ENCODE measurements around the gene KRTAP22-1.

Gene KRTAP22-1

GRCh38 chr21:30620080-30620479 is 19.2 kb downstream of the KRTAP22-1 start:
- Histone ChIP-seq H3K9me3 (replicated peaks in 1 of 11) (peaks cover 3 to 10% (median 3%) of the 10 kb centered on the region in 11 experiments; a peak in 14 of 22 replicates), H3K4me1 (peaks cover 0 to 13% (median 0%) of the 10 kb centered on the region in 10 experiments; a peak in 4 of 20 replicates), H4K20me1 (no peaks in the 10 kb centered on the region), H3K9ac (no peak overlapping the region), H3K27ac (no peak overlapping the region), H3K27me3 (no peaks in the 10 kb centered on the region), H3K4me2 (peak overlapping the region in 2 of 11 experiments; percentile 14 to 33; a peak in 1 of 22 replicates), H3K4me3 (no peak overlapping the region), H3K36me3 (no peaks in the 10 kb centered on the region)
- no peak for TF ChIP-seq Cebpa-rat (IDR thresholded peaks at IDR 0.05)

GRCh38 chr21:30620522-30620921 is 19.6 kb downstream of the KRTAP22-1 start, which contains the start of gene KRTAP20-4:
Gene KRTAP20-4 (plus strand): TSS chr21:30620627.
- Histone ChIP-seq H4K20me1 (no peaks in the 10 kb centered on the region), H3K36me3 (no peaks in the 10 kb centered on the region), H3K9ac (no peak within 1 kb of the TSS), H3K4me1 (peaks cover 0 to 13% (median 0%) of the 10 kb centered on the region in 10 experiments; a peak in 4 of 20 replicates), H3K9me3 (replicated peaks in 1 of 11) (peaks cover 7 to 14% (median 8%) of the 10 kb centered on the region in 11 experiments; a peak in 15 of 22 replicates), H3K27me3 (no peaks in the 10 kb centered on the region), H3K4me2 (peak within 1 kb of the TSS in 2 of 11 experiments; percentile 33 to 35; a peak in 3 of 22 replicates), H3K4me3 (no peak within 1 kb of the TSS), H3K27ac (no peak within 1 kb of the TSS)
- no peak for TF ChIP-seq Cebpa-rat (IDR thresholded peaks at IDR 0.05)

GRCh38 chr21:30623362-30623761 is 22.5 kb downstream of the KRTAP22-1 start:
- H3K27me3 ChIP-seq: no peaks in the 10 kb centered on the region
- no peak for TF ChIP-seq Cebpa-rat (IDR thresholded peaks at IDR 0.05)

GRCh38 chr21:30625449-30626165 is 24.7 kb downstream of the KRTAP22-1 start:
- TF ChIP-seq Cebpa-rat (IDR thresholded peaks at IDR 0.05): no peak
- no peak overlapping the region for H3K4me3 ChIP-seq
- H3K27me3 ChIP-seq: no peaks in the 10 kb centered on the region
- no peaks in the 10 kb centered on the region for H4K20me1 ChIP-seq
- peaks cover 0 to 1% (median 0%) of the 10 kb centered on the region in 10 experiments; a peak in 3 of 20 replicates for H3K4me1 ChIP-seq
- no peak overlapping the region for H3K9ac ChIP-seq
- H3K4me2 ChIP-seq: no peak overlapping the region
- no peaks in the 10 kb centered on the region for H3K36me3 ChIP-seq
- H3K9me3 ChIP-seq (replicated peaks in 1 of 11): peaks cover 7 to 15% (median 9%) of the 10 kb centered on the region in 11 experiments; a peak in 15 of 22 replicates
- no peak overlapping the region for H3K27ac ChIP-seq

More at GRCh38 chr21:30623362-30623761, 22.5 kb downstream of the KRTAP22-1 start:
- peaks cover 0 to 13% (median 0%) of the 10 kb centered on the region in 10 experiments; a peak in 4 of 20 replicates for H3K4me1 ChIP-seq
- H4K20me1 ChIP-seq: no peaks in the 10 kb centered on the region
- H3K4me3 ChIP-seq: no peak overlapping the region
- H3K27ac ChIP-seq: no peak overlapping the region
- no peak overlapping the region for H3K9ac ChIP-seq
- H3K9me3 ChIP-seq (replicated peaks in 1 of 11): peaks cover 7 to 15% (median 9%) of the 10 kb centered on the region in 11 experiments; a peak in 15 of 22 replicates
- no peak overlapping the region for H3K4me2 ChIP-seq
- no peaks in the 10 kb centered on the region for H3K36me3 ChIP-seq

GRCh38 chr21:30628109-30628508 is 27.2 kb downstream of the KRTAP22-1 start:
- no peak overlapping the region for H3K27ac ChIP-seq
- no peaks in the 10 kb centered on the region for H3K4me1 ChIP-seq
- no peak overlapping the region for H3K4me2 ChIP-seq
- no peak for TF ChIP-seq Cebpa-rat (IDR thresholded peaks at IDR 0.05)
- H4K20me1 ChIP-seq: no peaks in the 10 kb centered on the region
- H3K27me3 ChIP-seq: no peaks in the 10 kb centered on the region
- no peak overlapping the region for H3K4me3 ChIP-seq
- H3K9ac ChIP-seq: no peak overlapping the region
- H3K9me3 ChIP-seq (replicated peaks in 1 of 11): peaks cover 7 to 15% (median 9%) of the 10 kb centered on the region in 11 experiments; a peak in 15 of 22 replicates
- no peaks in the 10 kb centered on the region for H3K36me3 ChIP-seq

GRCh38 chr21:30629200-30629599 is 28.3 kb downstream of the KRTAP22-1 start:
- H3K27ac ChIP-seq: no peak overlapping the region
- no peaks in the 10 kb centered on the region for H3K27me3 ChIP-seq
- no peaks in the 10 kb centered on the region for H3K4me1 ChIP-seq
- no peak overlapping the region for H3K4me2 ChIP-seq
- H3K9ac ChIP-seq: no peak overlapping the region
- no peaks in the 10 kb centered on the region for H3K36me3 ChIP-seq
- TF ChIP-seq Cebpa-rat (IDR thresholded peaks at IDR 0.05): no peak
- H4K20me1 ChIP-seq: no peaks in the 10 kb centered on the region
- H3K4me3 ChIP-seq: no peak overlapping the region
- peaks cover 7 to 14% (median 9%) of the 10 kb centered on the region in 11 experiments; a peak in 15 of 22 replicates for H3K9me3 ChIP-seq (replicated peaks in 1 of 11)

GRCh38 chr21:30634906-30635305 is 34.0 kb downstream of the KRTAP22-1 start, which contains the start of gene KRTAP20-2:
Gene KRTAP20-2 (plus strand): TSS chr21:30635206. CDS start chr21:30635264, 58 bp downstream.
- Histone ChIP-seq H3K36me3 (no peaks in the 10 kb centered on the region), H3K27me3 (no peaks in the 10 kb centered on the region), H3K4me2 (no peak within 1 kb of the TSS), H3K9ac (no peak within 1 kb of the TSS), H3K4me1 (no peaks in the 10 kb centered on the region), H4K20me1 (no peaks in the 10 kb centered on the region), H3K9me3 (replicated peaks in 1 of 11) (no peaks in the 10 kb centered on the region), H3K27ac (no peak within 1 kb of the TSS), H3K4me3 (no peak within 1 kb of the TSS)
- no peak for TF ChIP-seq Cebpa-rat (IDR thresholded peaks at IDR 0.05)

- Histone ChIP-seq H3K36me3 (no peaks in the 10 kb centered on the region), H3K9me3 (replicated peaks in 1 of 11) (peaks cover 0 to 8% (median 0%) of the 10 kb centered on the region in 11 experiments; a peak in 1 of 22 replicates), H3K4me3 (no peak overlapping the region), H3K4me2 (no peak overlapping the region), H3K9ac (no peak overlapping the region), H3K4me1 (no peaks in the 10 kb centered on the region), H3K27ac (no peak overlapping the region), H3K27me3 (no peaks in the 10 kb centered on the region), H4K20me1 (no peaks in the 10 kb centered on the region)
- peak in 4 of 11 experiments; percentile 30 to 53 (median 38); a peak in 4 of 22 replicates for TF ChIP-seq Cebpa-rat (IDR thresholded peaks at IDR 0.05)
Measured at GRCh38 chr21:30638686-30639085, 37.8 kb downstream of the KRTAP22-1 start.

- Histone ChIP-seq H3K27me3 (no peaks in the 10 kb centered on the region), H3K4me3 (no peak within 1 kb of the TSS), H3K4me1 (no peaks in the 10 kb centered on the region), H3K27ac (no peak within 1 kb of the TSS), H3K4me2 (no peak within 1 kb of the TSS), H4K20me1 (no peaks in the 10 kb centered on the region), H3K9ac (no peak within 1 kb of the TSS), H3K36me3 (no peaks in the 10 kb centered on the region), H3K9me3 (replicated peaks in 1 of 11) (peaks cover 0 to 8% (median 0%) of the 10 kb centered on the region in 11 experiments; a peak in 1 of 22 replicates)
- TF ChIP-seq Cebpa-rat (IDR thresholded peaks at IDR 0.05): no peak
Measured at GRCh38 chr21:30642564-30642963, 41.7 kb downstream of the KRTAP22-1 start, which contains the start of gene KRTAP20-3. Gene KRTAP20-3 (plus strand): TSS chr21:30642864.
